22Rv1 (cell line): ENCODE data around the gene ADAMTS15.

Experiments used
- CTCF ChIP-seq: fragments of 450-650 bp; IDR thresholded peaks from 2 replicates; pipeline ENCODE4 v1.5.1; 2017; ENCODE audit warnings: mild to moderate bottlenecking
- ZFX ChIP-seq: fragments of 450-650 bp; IDR thresholded peaks from 2 replicates; pipeline ENCODE4 v1.6.1; 2017; ENCODE audit warnings: antibody characterized with exemption, borderline replicate concordance

- TF ChIP-seq CTCF (no peak), ZFX (no peak)
Measured at GRCh38 chr11:130508913-130509312, 60.5 kb downstream of the ADAMTS15 start.
